GM12874 (cell line): Measurements from ENCODE around the gene RAB7A.

Source experiments
- TF ChIP-seq, protein P1 (sequence below): IDR thresholded peaks from 2 replicates; pipeline ENCODE4 v1.5.1; 2011; ENCODE audit warnings: low read depth, mild to moderate bottlenecking, control low read depth, low read length, moderate library complexity; ENCODE audit not compliant: insufficient read depth

Gene RAB7A

DNA sequence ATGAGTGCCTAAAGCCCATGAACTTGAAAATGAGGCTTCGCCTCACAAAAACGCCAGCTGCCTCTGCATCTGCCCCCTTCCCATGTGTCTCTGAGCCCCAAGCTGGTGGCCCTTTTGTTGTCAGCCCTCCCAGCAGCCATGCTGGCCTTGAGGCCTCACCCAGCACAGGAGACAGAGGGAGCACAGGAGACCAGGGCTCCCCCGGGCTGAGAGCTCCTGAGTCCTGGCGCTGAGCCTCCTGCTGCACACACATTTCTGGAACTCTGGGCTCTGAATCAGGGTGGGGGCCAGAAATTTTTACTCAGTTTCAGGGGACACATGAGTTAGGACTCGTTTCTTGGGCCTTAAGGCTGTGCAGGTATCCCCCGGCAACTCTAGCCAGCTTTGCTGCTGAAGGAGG is 97.0 kb downstream of the RAB7A start:
- TF ChIP-seq, protein P1, sequence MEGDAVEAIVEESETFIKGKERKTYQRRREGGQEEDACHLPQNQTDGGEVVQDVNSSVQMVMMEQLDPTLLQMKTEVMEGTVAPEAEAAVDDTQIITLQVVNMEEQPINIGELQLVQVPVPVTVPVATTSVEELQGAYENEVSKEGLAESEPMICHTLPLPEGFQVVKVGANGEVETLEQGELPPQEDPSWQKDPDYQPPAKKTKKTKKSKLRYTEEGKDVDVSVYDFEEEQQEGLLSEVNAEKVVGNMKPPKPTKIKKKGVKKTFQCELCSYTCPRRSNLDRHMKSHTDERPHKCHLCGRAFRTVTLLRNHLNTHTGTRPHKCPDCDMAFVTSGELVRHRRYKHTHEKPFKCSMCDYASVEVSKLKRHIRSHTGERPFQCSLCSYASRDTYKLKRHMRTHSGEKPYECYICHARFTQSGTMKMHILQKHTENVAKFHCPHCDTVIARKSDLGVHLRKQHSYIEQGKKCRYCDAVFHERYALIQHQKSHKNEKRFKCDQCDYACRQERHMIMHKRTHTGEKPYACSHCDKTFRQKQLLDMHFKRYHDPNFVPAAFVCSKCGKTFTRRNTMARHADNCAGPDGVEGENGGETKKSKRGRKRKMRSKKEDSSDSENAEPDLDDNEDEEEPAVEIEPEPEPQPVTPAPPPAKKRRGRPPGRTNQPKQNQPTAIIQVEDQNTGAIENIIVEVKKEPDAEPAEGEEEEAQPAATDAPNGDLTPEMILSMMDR: no peak

DNA sequence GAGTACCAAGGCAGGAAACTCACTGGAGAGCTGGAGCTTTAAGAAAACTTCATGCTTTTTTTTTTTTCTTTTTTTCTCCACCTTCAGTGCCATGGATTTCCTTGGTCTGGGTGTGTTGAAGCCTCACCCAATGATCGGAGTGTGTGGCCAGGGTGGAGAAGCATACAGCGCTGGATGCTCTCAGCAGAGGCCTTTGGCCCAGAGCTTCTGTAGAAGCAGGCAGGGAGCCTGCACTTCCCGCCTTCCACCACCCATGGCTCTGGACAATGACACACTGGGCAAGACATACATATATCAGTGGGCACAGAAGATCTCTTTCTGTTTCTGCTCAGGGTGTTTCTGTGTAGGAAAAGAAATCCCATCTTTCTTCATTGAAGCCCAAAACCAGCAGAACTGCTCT is 97.6 kb downstream of the RAB7A start:
- TF ChIP-seq, protein P1: no peak

DNA sequence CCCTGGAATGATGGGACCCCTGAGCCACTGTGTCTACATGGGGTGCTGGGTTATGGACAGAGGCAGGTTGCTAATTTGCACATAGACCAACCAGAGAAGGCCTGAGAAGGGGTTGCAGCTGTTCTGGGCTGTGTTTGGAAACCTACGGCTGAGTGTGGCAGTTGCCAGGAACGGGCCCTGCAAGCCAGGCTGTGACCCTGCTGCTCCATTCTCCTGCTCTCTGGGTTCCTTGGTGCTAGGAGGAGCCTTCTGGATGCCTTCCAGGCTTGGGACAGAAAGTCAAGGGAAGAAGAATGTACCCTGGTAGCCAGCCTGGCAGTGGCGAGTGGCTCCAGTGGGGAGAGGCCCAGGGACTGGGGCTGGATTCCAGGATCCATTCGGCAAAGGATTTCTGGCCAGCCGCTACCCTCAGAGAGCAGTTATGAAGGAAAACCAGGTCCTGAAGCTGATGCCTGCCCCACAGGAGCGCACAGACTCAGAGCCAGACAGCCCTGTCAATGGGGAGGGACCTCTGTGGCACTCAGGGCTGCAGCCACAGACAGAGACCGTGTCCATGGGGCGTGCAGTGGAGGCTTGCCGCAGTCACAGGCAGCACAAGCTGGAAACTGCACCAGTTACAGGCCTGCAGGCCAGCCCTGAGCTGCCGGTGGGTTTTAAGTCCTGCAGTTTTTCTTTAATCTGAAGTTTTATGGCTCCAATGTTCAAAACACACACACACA is 98.3 kb downstream of the RAB7A start:
- TF ChIP-seq, protein P1: no peak

DNA sequence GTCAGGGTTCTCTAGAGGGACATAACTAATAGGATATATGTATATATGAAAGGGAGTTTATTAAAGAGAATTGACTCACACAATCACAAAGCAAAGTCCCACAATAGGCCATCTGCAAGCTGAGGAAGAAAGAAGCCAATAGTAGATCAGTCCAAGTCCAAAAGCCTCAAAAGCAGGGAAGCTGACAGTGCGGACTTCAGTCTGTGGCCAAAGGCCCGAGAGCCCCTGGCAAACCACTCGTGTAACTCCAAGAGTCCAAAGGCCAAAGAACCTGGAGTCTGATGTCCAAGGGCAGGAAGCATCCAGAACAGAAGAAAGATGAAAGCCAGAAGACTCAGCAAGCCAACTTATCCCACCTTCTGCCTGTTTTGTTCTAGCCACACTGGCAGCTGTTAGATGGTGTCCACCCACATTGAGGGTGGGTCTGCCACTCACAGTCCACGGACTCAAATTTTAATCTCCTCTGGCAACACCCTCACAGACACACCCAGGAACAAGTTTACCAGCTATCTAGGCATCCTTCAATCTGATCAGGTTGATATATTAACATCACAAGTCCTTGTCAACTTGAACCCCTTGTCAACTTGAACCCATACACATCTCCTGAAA is 99.2 kb downstream of the RAB7A start:
- TF ChIP-seq, protein P1: no peak

DNA sequence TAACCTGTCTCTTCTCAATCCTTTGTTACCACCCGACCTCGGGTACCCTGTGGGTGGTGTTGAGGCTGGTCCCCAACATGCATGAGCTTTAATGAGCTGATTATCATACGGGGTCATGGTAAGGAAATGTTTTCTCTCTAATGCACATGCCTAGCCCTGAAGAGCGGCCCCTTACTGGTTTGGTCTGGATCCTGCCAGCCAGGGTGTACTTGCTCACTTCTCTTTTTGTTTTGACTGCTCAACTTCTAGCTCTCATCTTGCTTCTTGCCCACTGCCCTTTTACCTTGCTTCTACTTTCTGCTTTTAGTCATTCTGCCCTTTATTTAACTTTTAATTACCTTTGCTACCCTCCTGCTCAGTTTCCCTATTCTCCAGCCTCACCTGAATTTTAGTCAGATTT is 109.1 kb downstream of the RAB7A start:
- TF ChIP-seq, protein P1: no peak

DNA sequence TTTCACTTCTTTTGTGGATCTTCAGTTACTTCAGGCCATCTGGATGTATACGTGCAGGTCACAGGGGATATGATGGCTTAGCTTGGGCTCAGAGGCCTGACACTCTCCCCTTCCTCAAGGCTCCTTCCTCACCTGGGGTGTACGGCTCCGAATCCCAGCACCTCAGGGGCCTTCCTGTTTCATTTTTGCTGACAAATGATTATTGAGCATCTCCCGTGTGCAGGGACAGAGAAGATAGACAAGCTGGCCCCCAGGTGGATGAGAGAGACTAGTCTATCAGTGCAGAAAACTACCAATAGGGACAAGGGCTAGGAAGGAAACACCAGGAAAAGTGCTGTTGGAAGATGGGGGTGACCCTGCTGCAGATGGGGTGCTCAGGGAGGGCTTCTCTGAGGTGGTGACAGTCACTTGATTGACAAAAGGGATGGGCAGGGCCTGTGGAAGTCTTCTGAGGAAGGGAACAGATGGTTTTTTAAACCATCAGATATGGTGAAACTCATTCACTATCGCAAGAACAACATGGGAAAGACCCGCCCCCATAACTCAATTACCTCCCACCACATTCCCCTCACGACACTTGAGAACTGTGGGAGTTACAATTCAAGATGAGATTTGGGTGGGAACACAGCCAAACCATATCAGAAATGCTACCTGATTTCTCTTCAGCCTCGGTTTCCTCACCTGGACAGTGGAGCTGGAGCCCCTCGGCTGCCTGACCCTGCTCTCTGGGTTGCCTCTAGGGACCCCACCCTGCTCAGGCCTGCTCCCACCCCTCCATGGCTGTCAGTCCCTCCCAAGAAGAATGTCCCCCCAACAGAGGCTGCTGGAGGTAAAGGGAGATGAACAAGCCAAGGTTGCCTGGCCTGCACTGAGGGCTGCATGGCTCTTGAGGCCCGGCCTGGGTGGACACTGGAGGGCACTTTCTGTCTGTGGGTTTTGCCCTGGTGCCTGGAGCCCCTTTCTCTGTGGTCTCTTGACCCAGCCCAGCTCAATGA is 116.2 kb downstream of the RAB7A start:
- TF ChIP-seq, protein P1: no peak

DNA sequence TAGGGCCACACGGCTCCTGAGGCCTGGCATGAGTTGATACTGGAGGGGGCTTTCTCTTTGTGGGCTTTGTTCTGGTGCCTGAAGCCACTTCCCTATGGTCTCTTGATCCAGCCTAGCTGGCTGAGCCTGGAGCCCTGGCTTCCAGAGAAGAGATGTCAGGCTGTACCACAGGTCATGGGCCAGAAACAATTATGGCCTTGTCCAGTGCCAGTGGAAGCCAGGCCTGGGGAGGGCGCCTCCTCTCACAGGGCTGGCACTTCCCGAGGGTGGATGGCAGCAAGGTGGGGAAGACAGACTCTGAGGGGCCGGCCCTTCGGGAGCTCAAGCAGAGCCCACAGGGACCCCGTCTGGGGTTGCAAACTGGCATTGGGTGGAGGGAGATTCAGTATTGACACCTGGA is 118.5 kb downstream of the RAB7A start:
- TF ChIP-seq, protein P1: no peak
